Calu3 (cell line): Measurements from ENCODE around the gene PPP6R2. TPM values are rescaled to one million over a fixed set of nuclear protein-coding genes. Genes with fewer than 3 reads are reported as not detected.

Experiments
- BruUV-seq: library from RNA; stranded (reverse); fragments of 400-500 nt; replicated peaks from 2 replicates; lab custom pipeline; 2021; lab: Mats Ljungman, UMichigan
- CTCF ChIA-PET: fragments of 300-600 bp; sonication (Branson Sonifier 250); formaldehyde crosslinking; loops from one replicate; lab custom pipeline; 2022; ENCODE audit warnings: antibody characterized with exemption; lab: Charles Lee
- DNase-seq: peaks from one replicate; pipeline ENCODE4 v3.0.0; 2022
- H3K27ac Mint-ChIP-seq: one replicate; pipeline ENCODE4 v1.8.0; 2022; ENCODE audit warnings: mixed read lengths; ENCODE audit not compliant: unreplicated experiment
- H3K27me3 Mint-ChIP-seq: one replicate; pipeline ENCODE4 v1.8.0; 2022; ENCODE audit warnings: mixed read lengths; ENCODE audit not compliant: unreplicated experiment
- H3K36me3 Mint-ChIP-seq: one replicate; pipeline ENCODE4 v1.8.0; 2022; ENCODE audit warnings: mild to moderate bottlenecking, moderate library complexity, mixed read lengths; ENCODE audit not compliant: insufficient read depth, unreplicated experiment
- H3K4me1 Mint-ChIP-seq: one replicate; pipeline ENCODE4 v1.8.0; 2022; ENCODE audit warnings: mild to moderate bottlenecking, low read depth, mixed read lengths; ENCODE audit not compliant: unreplicated experiment
- H3K4me3 Mint-ChIP-seq: one replicate; pipeline ENCODE4 v1.8.0; 2022; ENCODE audit warnings: mild to moderate bottlenecking, low read depth, moderate library complexity, mixed read lengths; ENCODE audit not compliant: unreplicated experiment
- H3K9me3 Mint-ChIP-seq: one replicate; pipeline ENCODE4 v1.8.0; 2022; ENCODE audit warnings: low read depth, mixed read lengths; ENCODE audit not compliant: unreplicated experiment
- intact Hi-C: fragments of 100-400 bp; cut with micrococcal nuclease; formaldehyde crosslinking; loops from one replicate; pipeline ENCODE4 v1.10.0; 2022; ENCODE audit not compliant: unreplicated experiment
- total RNA-seq: library from RNA; stranded (reverse); gene quantifications from 2 replicates; pipeline ENCODE4 v1.2.3, GENCODE V29; 2022
- TF ChIP-seq, protein P1 (sequence below): fragments of 200-600 bp; IDR thresholded peaks from one replicate; pipeline ENCODE4 v1.8.0; 2022; ENCODE audit warnings: antibody characterized with exemption; ENCODE audit not compliant: unreplicated experiment

PPP6R2 gene
- total RNA-seq, 1 experiment from 2014 or later = 47.1 TPM

DNA sequence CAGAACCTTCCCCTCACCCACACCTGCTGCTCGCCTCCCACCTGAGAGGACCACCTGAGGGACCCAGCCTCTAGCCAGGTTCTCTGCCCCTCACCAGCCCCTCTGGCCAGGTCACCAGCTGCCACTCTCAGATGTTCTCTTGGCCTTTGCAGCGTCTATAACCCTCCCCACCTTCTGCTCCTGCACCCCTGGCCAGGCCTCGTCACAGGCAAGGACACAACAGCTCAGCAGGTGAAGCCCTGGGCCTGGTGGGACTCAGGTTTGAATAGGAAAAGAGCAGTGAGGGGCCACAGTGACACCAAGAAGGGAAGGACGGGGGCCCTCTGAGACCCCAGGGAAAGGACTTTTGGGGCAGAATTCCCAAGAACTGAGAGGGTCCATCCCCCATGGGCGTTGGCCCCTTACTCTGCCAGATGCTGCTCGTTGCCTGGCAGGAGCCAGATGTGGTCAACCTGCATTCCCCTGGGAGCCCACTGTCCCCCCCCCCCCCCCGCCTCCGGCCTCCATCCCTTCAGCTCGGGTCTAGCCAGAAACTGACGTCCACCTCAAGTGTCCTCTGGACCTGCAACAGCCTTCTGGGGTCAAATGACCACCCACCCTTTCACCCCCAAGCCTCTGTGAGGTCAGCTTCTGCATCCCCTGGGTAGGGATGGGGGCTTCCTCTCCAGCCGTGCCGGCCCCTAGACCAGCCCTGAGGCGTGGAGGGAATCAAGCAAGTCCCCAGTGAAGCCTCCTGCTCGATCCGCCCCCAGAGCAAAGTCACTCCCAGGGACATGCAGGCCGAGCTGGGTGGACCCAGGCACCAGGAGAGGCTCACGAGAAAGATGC, 103.0 kb downstream of the PPP6R2 start:
- CTCF ChIA-PET = no interaction called here
- DNase-seq = no peak
- TF ChIP-seq, protein P1, sequence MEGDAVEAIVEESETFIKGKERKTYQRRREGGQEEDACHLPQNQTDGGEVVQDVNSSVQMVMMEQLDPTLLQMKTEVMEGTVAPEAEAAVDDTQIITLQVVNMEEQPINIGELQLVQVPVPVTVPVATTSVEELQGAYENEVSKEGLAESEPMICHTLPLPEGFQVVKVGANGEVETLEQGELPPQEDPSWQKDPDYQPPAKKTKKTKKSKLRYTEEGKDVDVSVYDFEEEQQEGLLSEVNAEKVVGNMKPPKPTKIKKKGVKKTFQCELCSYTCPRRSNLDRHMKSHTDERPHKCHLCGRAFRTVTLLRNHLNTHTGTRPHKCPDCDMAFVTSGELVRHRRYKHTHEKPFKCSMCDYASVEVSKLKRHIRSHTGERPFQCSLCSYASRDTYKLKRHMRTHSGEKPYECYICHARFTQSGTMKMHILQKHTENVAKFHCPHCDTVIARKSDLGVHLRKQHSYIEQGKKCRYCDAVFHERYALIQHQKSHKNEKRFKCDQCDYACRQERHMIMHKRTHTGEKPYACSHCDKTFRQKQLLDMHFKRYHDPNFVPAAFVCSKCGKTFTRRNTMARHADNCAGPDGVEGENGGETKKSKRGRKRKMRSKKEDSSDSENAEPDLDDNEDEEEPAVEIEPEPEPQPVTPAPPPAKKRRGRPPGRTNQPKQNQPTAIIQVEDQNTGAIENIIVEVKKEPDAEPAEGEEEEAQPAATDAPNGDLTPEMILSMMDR = no peak
- BruUV-seq = no TSS peak
- Mint-ChIP-seq H3K9me3 (no peaks in the 10 kb centered on the region), H3K36me3 (peaks cover 85% of the 10 kb centered on the region), H3K27me3 (no peaks in the 10 kb centered on the region), H3K27ac (no peak overlapping the region), H3K4me1 (peaks cover 11% of the 10 kb centered on the region), H3K4me3 (no peak overlapping the region)
- intact Hi-C loops = loop anchor here (10.0 kb wide), 1 partner anchor 49 kb away; no protein-coding TSS in a partner anchor

DNA sequence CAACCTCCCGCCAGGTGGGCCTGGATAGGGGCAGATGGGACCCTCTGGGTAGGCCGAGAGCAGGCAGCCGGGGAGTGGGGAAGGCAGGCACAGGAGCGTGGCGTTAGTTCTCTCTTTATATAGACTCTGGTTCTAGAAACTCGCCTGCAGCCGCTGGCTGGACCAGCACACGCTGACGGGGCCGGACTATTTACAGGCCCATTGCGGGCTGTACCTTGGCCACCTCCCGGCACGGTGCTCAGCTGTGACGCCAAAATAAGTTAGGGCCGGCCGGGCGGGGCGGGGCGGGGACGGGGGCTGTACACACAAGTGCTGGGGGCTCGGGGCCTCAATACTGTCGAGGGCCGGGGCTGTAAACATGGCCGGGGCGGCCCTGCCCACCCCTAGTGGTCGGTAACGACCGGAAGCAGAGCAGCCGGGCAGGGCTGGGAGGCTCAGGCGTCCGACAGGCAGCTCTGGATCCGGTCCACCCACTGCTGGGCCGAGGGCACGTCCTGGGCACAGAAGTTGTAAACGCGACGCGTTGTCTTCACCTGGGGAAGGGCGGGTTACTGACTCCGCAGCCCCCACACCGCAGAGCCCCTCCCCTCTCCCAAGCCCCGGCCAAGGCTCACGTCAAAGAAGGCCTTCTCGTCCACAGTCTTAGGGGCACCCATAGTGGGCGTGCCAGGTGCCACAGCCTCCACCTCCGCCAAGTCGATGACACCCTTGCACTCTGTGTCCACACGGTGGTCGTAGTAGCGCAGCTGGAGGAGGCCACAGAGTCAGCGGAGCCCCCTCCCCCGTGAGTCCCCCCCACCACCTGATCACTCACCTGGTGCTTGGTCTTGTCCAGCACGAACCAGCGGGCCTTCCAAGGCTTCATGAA, 103.8 kb downstream of the PPP6R2 start:
- no peak for DNase-seq
- CTCF ChIA-PET = no interaction called here
- Mint-ChIP-seq H3K36me3 (peaks cover 85% of the 10 kb centered on the region), H3K27me3 (no peaks in the 10 kb centered on the region), H3K27ac (no peak overlapping the region), H3K4me3 (no peak overlapping the region), H3K4me1 (peaks cover 11% of the 10 kb centered on the region), H3K9me3 (no peaks in the 10 kb centered on the region)
- BruUV-seq = TSS peak; percentile 37
- intact Hi-C loops = loop anchor here (10.0 kb wide), 1 partner anchor 48 kb away; no protein-coding TSS in a partner anchor
- TF ChIP-seq, protein P1 = no peak

DNA sequence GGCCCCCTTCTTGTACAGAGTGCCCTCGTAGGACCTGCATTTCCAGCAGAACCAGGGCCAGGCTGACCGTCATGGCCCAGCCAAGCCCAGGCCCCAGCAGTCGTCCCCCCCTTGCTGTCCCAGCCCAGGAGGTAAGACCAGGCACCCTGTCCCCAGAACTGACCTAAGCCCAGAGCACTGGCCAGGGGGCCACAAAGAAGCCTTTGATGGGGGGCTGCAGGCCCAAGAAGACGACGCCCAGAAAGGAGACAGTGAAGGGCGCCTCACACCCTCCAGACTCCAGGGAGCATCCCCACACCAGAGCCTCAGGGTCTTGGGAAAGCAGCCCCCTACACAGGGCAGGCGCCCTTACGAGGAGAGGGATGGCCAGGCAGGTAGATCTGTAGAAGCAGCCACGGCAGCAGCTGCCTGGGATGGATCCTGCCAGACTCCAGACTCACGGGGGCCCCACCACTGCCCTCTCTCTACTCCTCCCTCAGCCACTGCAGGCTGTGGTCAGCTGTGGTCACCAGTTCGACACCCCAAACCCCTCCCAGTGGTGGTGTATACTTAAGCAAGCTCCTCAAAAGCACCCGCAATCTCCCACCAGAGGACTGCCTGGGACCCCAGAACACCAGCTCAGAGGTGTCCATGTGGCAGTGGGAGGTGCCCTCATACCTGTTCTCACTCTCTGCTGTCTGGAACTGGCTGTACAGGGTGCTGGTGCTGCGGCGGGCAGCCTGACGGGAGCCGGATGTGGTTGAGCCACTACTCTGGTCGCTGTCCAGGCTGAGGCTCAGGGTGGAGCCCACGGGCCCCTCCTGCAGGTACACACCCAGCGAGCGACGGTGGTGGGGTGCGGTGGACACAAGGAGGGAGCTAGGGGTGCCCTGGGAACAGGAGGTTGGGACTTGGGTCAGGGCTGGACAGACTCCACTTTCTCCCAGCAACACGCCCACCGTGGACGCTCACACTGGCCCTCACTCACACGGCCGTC, 104.7 kb downstream of the PPP6R2 start:
- H3K27me3 Mint-ChIP-seq = no peaks in the 10 kb centered on the region
- CTCF ChIA-PET = no interaction called here
- intact Hi-C loops = loop anchor here (10.0 kb wide), 1 partner anchor 47 kb away; no protein-coding TSS in a partner anchor
- TF ChIP-seq, protein P1 = no peak
- no peaks in the 10 kb centered on the region for H3K9me3 Mint-ChIP-seq
- peaks cover 11% of the 10 kb centered on the region for H3K4me1 Mint-ChIP-seq
- no TSS peak for BruUV-seq
- no peak overlapping the region for H3K4me3 Mint-ChIP-seq
- H3K27ac Mint-ChIP-seq = no peak overlapping the region
- peaks cover 85% of the 10 kb centered on the region for H3K36me3 Mint-ChIP-seq
- DNase-seq = no peak
